Activated naive CD8-positive, alpha-beta T cell treated with anti-CD3 and anti-CD28 coated beads, Interleukin-2, amount 10 ng/mL, durations not matched to agents 7 days and 5 days (primary cell): ENCODE data around the gene GPR142. TPM values are rescaled to one million over a fixed set of nuclear protein-coding genes. Genes with fewer than 3 reads are reported as not detected.

Experiments
- ATAC-seq: fragments of 150-1000 bp; cut with Tn5 transposase; one replicate; pipeline ENCODE4 v1.10.0; 2021; ENCODE audit warnings: low read depth, moderate library complexity
- POLR2A ChIA-PET: fragments of 350-600 bp; sonication (Branson Sonifier 250); formaldehyde crosslinking; loops from one replicate; lab custom pipeline; 2021; ENCODE audit warnings: antibody characterized with exemption; lab: Charles Lee
- DNase-seq: peaks from one replicate; pipeline ENCODE4 v3.0.0; 2021
- H3K27ac Mint-ChIP-seq: one replicate; pipeline ENCODE4 v1.8.0; 2022; ENCODE audit warnings: mild to moderate bottlenecking, mixed read lengths
- H3K27me3 Mint-ChIP-seq: one replicate; pipeline ENCODE4 v1.8.0; 2022; ENCODE audit warnings: mild to moderate bottlenecking, moderate library complexity, mixed read lengths
- H3K36me3 Mint-ChIP-seq: one replicate; pipeline ENCODE4 v1.8.0; 2021; ENCODE audit warnings: mild to moderate bottlenecking, mixed read lengths
- H3K4me1 Mint-ChIP-seq: one replicate; pipeline ENCODE4 v1.8.0; 2021; ENCODE audit warnings: mixed read lengths
- H3K4me3 Mint-ChIP-seq: one replicate; pipeline ENCODE4 v1.8.0; 2022; ENCODE audit warnings: mild to moderate bottlenecking, moderate library complexity, mixed read lengths
- H3K9me3 Mint-ChIP-seq: one replicate; pipeline ENCODE4 v1.8.0; 2021; ENCODE audit warnings: mixed read lengths
- total RNA-seq, 2 experiments: library from RNA; stranded (reverse); gene quantifications; one replicate each; pipeline ENCODE4 v1.2.3, GENCODE V29; 2021

GPR142 gene
- total RNA-seq, 2 experiments from 2014 or later, result not detected

- H3K4me3 Mint-ChIP-seq, result no peak overlapping the region
These were observed 50.1 kb downstream of the GPR142 start for GRCh38 chr17:74417178-74418045.

GRCh38 chr17:74419928-74420411 lies 52.7 kb downstream of the GPR142 start:
- POLR2A ChIA-PET, result no interaction called here
- no peak overlapping the region for H3K27ac Mint-ChIP-seq
- DNase-seq (no peak), ATAC-seq (no peak)
- no peaks in the 10 kb centered on the region for H3K9me3 Mint-ChIP-seq
- H3K36me3 Mint-ChIP-seq, result no peaks in the 10 kb centered on the region
- H3K4me3 Mint-ChIP-seq, result no peak overlapping the region
- H3K27me3 Mint-ChIP-seq, result peaks cover 9% of the 10 kb centered on the region
- no peaks in the 10 kb centered on the region for H3K4me1 Mint-ChIP-seq

More at GRCh38 chr17:74417178-74418045, 50.1 kb downstream of the GPR142 start:
- POLR2A ChIA-PET, result interaction anchor here (0.5 kb wide), 1 partner anchor 19 kb away, joined by 3 read pairs; no protein-coding TSS in a partner anchor
- Mint-ChIP-seq H3K27me3 (peaks cover 9% of the 10 kb centered on the region), H3K36me3 (no peaks in the 10 kb centered on the region), H3K27ac (no peak overlapping the region), H3K9me3 (no peaks in the 10 kb centered on the region), H3K4me1 (no peaks in the 10 kb centered on the region)
- ATAC-seq (no peak), DNase-seq (no peak)

Other genes with a start within 250 kb of the GPR142 start
- 1,000 to 10,000 TPM; 1,138 to 1,179 TPM for gene RPL38, start 163.8 kb upstream of the GPR142 start, total RNA-seq
- 10 to 100 TPM; 10.9 to 11.2 TPM for gene TTYH2, start 153.9 kb upstream of the GPR142 start, total RNA-seq
- gene DNAI2, start 93.3 kb upstream of the GPR142 start, total RNA-seq, result 1 to 10 TPM; 1.2 to 1.6 TPM
- gene KIF19, start 41.3 kb upstream of the GPR142 start, total RNA-seq, result under 1 TPM; 0.61 to 0.91 TPM
- not detected for gene BTBD17, start 5.6 kb upstream of the GPR142 start, total RNA-seq
- gene GPRC5C, start 64.6 kb downstream of the GPR142 start, total RNA-seq, result not detected
- 10 to 100 TPM; 10.6 to 12.7 TPM for gene CD300A, start 99.1 kb downstream of the GPR142 start, total RNA-seq
- gene CD300LB, start 164.0 kb downstream of the GPR142 start, total RNA-seq, result not detected
- gene CD300C, start 178.6 kb downstream of the GPR142 start, total RNA-seq, result under 1 TPM; 0.45 to 0.61 TPM
- gene CD300H, start 200.0 kb downstream of the GPR142 start, total RNA-seq, result not detected
- not detected for gene CD300LD, start 224.8 kb downstream of the GPR142 start, total RNA-seq